ENCODE data around the gene WWOX. TPM values are rescaled to one million over a fixed set of nuclear protein-coding genes. Genes with fewer than 3 reads are reported as not detected.

The WWOX gene
- total and polyA plus RNA-seq, 2 donors (not counting 1 experiment from before 2014, with no cell fraction given) = 10.5 to 42.3 TPM

DNA sequence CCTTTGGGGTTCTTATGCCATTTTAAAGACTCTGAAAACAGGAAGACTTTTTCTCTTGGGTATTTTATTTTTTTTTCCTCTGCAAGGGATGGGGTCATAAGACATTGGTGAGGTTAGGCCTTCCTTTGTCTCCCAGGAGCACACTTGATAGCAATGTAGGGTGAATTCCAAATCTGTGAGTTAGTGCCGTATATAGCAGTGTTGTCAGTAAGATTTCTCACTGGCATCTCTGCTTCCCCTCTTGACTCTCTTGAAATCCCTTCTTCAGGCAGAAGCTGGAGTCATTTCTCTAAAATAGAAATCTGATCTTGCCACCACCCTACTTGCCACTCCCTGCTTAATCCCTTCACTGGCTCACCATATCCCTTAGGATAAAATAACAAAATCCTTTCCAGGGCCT lies 529.7 kb downstream of the WWOX start:
- intact Hi-C loops (cut with micrococcal nuclease) = no loop called here
- ATAC-seq (ENCODE audit: low read depth) = no peak

DNA sequence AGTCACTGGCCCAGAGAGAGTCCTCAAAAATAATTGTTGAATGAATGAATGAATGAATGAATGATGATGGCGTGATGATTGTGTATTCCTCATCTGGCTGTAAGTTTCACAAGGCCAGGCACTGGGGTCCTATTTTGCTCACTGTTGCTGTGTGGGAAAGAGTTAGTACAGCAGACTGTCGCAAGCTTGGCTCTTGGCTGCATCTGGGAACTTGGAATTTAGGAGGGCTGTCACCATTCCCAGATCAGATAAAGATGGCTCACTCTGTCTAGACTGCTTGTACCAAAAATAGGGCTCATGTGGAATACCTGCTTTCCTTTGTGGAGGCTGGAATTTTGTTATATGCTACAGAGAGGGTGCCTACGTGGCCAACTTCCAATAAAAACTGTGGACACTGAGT lies 530.6 kb downstream of the WWOX start:
- no peaks in the 10 kb centered on the region for H3K79me2 ChIP-seq (ENCODE audit: control insufficient read depth, insufficient read depth, low read length)
- TF ChIP-seq CTCF (IDR thresholded peaks at IDR 0.05) = no peak
- TF ChIP-seq EZH2 (IDR thresholded peaks at IDR 0.05; ENCODE audit: borderline replicate concordance, insufficient read depth, low read depth, low read length, poor library complexity, severe bottlenecking) = no peak
- Mint-ChIP-seq H3K9me3 (ENCODE audit: insufficient read depth) (peaks cover 12% of the 10 kb centered on the region), H3K27me3 (no peaks in the 10 kb centered on the region), H3K4me1 (peaks cover 8% of the 10 kb centered on the region), H3K27ac (no peak overlapping the region), H3K4me3 (no peak overlapping the region)
- H2AFZ ChIP-seq (ENCODE audit: insufficient read depth, low read depth, low read length, poor library complexity, severe bottlenecking) = no peak overlapping the region
- ATAC-seq (ENCODE audit: low read depth) (no peak), DNase-seq (no peak)
- H3K9ac ChIP-seq (ENCODE audit: low read length) = no peak overlapping the region
- H3K4me2 ChIP-seq (replicated peaks; ENCODE audit: low read depth, low read length, poor library complexity, severe bottlenecking) = no peak overlapping the region
- CTCF ChIA-PET = no interaction called here
- H3K9me3 ChIP-seq (ENCODE audit: control extremely low read depth in 1 of 3, control insufficient read depth in 2 of 3, insufficient read depth in 1 of 3, low read length in 2 of 3) = peaks cover 0 to 15% (median 13%) of the 10 kb centered on the region in 3 donors
- POLR2A ChIA-PET = no interaction called here
- H3K27ac ChIP-seq (ENCODE audit: low read length in 2 of 2) = no peak overlapping the region
- H3K27me3 ChIP-seq (replicated peaks in 1 of 4; ENCODE audit: control extremely low read depth in 1 of 4, control insufficient read depth in 3 of 4, insufficient read depth in 4 of 4, low read length in 3 of 4) = no peaks in the 10 kb centered on the region
- intact Hi-C loops (cut with micrococcal nuclease) = no loop called here
- H4K20me1 ChIP-seq (ENCODE audit: control insufficient read depth, insufficient read depth, low read length, poor library complexity, severe bottlenecking) = no peaks in the 10 kb centered on the region
- H3K4me1 ChIP-seq (ENCODE audit: control insufficient read depth in 2 of 2, insufficient read depth in 2 of 2, low read length in 2 of 2) = peaks cover 0 to 4% of the 10 kb centered on the region in 2 donors
- no peak overlapping the region for H3K4me3 ChIP-seq (ENCODE audit: control extremely low read depth in 1 of 5, extremely low read depth in 1 of 5, insufficient read depth in 1 of 5, low read depth in 2 of 5, low read length in 4 of 5)
- H3K36me3 ChIP-seq (replicated peaks in 1 of 2; ENCODE audit: control extremely low read depth in 1 of 2, control insufficient read depth in 1 of 2, extremely low read depth in 1 of 2, insufficient read depth in 2 of 2, low read length in 1 of 2) = no peaks in the 10 kb centered on the region
- 100% methylated on average over 2 of the region's 3 CpGs for WGBS (ENCODE audit: insufficient coverage)

More for the DNA sequence above, 529.7 kb downstream of the WWOX start:
- Mint-ChIP-seq H3K27me3 (no peaks in the 10 kb centered on the region), H3K4me1 (peaks cover 8% of the 10 kb centered on the region), H3K9me3 (ENCODE audit: insufficient read depth) (peaks cover 12% of the 10 kb centered on the region), H3K27ac (no peak overlapping the region), H3K4me3 (no peak overlapping the region)
- Histone ChIP-seq H3K4me1 (ENCODE audit: control insufficient read depth in 2 of 2, insufficient read depth in 2 of 2, low read length in 2 of 2) (peaks cover 0 to 4% of the 10 kb centered on the region in 2 donors), H3K36me3 (replicated peaks in 1 of 2; ENCODE audit: control extremely low read depth in 1 of 2, control insufficient read depth in 1 of 2, extremely low read depth in 1 of 2, insufficient read depth in 2 of 2, low read length in 1 of 2) (no peaks in the 10 kb centered on the region), H3K79me2 (ENCODE audit: control insufficient read depth, insufficient read depth, low read length) (no peaks in the 10 kb centered on the region), H3K4me3 (ENCODE audit: control extremely low read depth in 1 of 5, extremely low read depth in 1 of 5, insufficient read depth in 1 of 5, low read depth in 2 of 5, low read length in 4 of 5) (no peak overlapping the region), H3K4me2 (replicated peaks; ENCODE audit: low read depth, low read length, poor library complexity, severe bottlenecking) (no peak overlapping the region), H3K27ac (ENCODE audit: low read length in 2 of 2) (no peak overlapping the region), H3K9me3 (ENCODE audit: control extremely low read depth in 1 of 3, control insufficient read depth in 2 of 3, insufficient read depth in 1 of 3, low read length in 2 of 3) (peaks cover 0 to 15% (median 13%) of the 10 kb centered on the region in 3 donors), H3K9ac (ENCODE audit: low read length) (no peak overlapping the region), H2AFZ (ENCODE audit: insufficient read depth, low read depth, low read length, poor library complexity, severe bottlenecking) (no peak overlapping the region), H3K27me3 (replicated peaks in 1 of 4; ENCODE audit: control extremely low read depth in 1 of 4, control insufficient read depth in 3 of 4, insufficient read depth in 4 of 4, low read length in 3 of 4) (no peaks in the 10 kb centered on the region), H4K20me1 (ENCODE audit: control insufficient read depth, insufficient read depth, low read length, poor library complexity, severe bottlenecking) (no peaks in the 10 kb centered on the region)
- WGBS (ENCODE audit: insufficient coverage) = no CpG with 5 or more reads among the region's 1 CpG
- ChIA-PET CTCF (interaction anchor here (0.6 kb wide), 1 partner anchor 1749 kb away, joined by 3 read pairs; no protein-coding TSS in a partner anchor), POLR2A (no interaction called here)
- TF ChIP-seq EZH2 (IDR thresholded peaks at IDR 0.05; ENCODE audit: borderline replicate concordance, insufficient read depth, low read depth, low read length, poor library complexity, severe bottlenecking) (no peak), CTCF (IDR thresholded peaks at IDR 0.05) (no peak)
- DNase-seq = no peak
